GM19023 (cell line): Measurements from ENCODE around the gene RNH1.
A peak's percentile ranks its signal among the peaks of the same experiment; 100 is the strongest.

Experiments
- ATAC-seq: cut with Tn5 transposase; IDR thresholded peaks from one replicate; pipeline ENCODE4 v1.9.1; 2021; ENCODE audit warnings: mild to moderate bottlenecking, moderate library complexity; ENCODE audit not compliant: unreplicated experiment

RNH1 gene

GRCh38 chr11:537622-538430 is 30.8 kb upstream of the RNH1 start:
- no peak for ATAC-seq

- ATAC-seq: peak; percentile 40
These were observed 30.0 kb upstream of the RNH1 start, which contains the start of gene LRRC56 for GRCh38 chr11:536841-537621. TSS of gene LRRC56 (plus strand) at chr11:537527. CDS start at chr11:540685, 3,158 bp downstream.

DNA sequence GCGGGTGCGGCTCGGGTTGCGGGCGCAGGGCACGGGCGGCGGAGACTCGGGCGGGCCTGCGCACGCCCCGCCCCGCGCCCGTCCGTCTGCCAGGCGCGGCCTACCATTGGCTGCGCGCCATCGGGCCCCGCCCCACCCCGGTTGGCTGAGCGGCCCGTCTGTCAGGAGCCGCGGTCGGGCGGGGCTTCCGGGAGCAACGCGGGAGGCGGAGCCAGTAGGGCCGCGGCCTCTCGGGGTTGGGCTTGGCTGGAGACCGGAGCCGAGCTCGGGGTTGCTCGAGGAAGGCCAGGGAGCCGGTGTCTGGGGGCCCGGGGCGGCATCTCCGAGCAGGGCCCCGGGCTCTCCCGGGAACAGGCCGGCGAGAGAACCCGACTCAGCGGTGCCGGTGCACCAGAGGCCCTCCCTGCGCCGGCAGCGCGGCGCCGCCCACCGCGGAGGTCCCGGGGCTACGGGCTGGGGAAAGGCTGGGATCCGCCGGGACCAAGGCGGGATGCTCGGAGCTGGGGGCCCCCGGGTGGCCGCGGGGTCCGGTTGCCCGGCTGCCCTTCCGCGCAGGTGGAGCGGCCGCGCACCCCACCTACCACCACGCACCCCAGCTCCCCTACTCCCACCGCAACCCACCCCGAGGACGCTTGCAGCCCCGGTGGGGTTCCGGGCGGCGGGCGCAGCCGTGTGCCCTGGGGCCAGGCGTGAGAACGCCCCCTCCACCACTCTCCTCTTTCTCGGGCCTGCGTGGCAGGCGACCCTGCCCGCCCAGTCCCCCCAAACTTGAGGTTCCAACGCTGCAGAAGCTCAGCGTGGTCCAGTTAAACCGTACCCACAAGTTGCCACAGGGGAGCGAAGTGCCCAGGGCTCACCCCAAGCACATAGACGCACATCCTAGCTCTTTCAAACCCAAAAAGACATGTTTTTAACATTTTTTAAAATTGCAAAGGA is 28.7 kb upstream of the RNH1 start, which contains the start of gene HRAS:
Gene HRAS (minus strand): TSS at position 58 of the 936 bp plus-strand sequence.
- peak; percentile 75 for ATAC-seq

- peak; percentile 15 for ATAC-seq
These were observed 28.1 kb upstream of the RNH1 start for GRCh38 chr11:535210-535518.

DNA sequence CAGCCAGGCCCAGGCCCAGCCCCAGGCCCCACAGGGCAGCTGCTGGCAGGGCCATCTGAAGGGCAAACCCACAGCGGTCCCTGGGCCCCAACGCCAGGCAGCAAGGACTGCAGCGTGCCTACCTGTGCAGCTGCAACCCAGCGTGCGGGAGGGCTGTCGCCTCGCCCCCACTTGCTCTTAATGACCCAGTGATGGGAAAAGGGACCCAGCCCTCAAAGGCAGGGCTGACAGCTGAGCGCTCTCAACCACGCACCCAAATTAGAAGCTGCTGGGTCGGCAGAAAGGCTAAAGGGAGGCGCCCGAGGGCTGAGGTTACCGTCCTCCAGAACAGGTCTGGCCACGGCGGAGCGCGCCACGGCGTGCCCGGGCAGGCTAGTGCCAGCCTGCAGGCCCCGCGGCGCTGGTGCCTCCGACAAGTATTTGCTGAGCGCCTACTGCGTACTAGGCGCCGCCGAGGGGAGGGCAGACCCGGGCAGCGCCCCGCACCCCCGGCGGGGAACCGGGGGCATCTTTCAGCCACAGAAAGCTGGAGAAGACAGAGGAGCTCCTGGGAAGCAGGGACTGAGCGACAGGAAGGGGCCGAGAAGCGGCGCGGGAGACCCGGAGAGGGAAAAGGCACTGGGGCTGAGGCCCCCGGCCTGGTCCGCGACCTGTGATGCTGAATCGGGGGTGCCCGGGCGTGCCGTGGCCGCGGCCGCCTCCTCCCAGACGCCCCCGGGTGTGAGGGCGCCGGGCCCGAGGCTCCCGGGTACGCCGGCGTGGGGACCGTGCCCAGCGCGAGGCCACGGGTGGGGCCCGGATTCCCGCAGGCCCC is 27.6 kb upstream of the RNH1 start:
- no peak for ATAC-seq

GRCh38 chr11:533586-534395 is 26.7 kb upstream of the RNH1 start:
- ATAC-seq: no peak

GRCh38 chr11:532986-533585 is 26.0 kb upstream of the RNH1 start:
- no peak for ATAC-seq

DNA sequence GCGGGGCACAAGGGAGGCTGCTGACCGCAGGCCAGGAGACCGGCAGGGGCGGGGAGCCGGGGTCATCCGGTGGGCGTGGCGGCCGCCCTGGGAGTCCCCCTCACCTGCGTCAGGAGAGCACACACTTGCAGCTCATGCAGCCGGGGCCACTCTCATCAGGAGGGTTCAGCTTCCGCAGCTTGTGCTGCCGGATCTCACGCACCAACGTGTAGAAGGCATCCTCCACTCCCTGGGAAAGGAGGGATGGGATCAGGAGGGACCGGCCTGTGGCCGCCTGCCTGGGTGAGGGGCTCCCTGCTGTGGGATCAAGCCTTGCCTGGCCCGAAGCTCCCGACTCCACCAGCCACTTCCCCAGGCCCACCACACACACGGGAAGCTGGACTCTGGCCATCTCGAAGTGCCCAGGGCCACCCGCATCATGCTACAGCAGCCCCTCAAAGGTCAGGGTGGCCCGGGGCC is 25.5 kb upstream of the RNH1 start:
- no peak for ATAC-seq

GRCh38 chr11:531919-532526 is 25.0 kb upstream of the RNH1 start:
- ATAC-seq: no peak

- ATAC-seq: no peak
These were observed 24.2 kb upstream of the RNH1 start for GRCh38 chr11:530960-531831.

GRCh38 chr11:529728-530411 is 22.8 kb upstream of the RNH1 start:
- no peak for ATAC-seq

DNA sequence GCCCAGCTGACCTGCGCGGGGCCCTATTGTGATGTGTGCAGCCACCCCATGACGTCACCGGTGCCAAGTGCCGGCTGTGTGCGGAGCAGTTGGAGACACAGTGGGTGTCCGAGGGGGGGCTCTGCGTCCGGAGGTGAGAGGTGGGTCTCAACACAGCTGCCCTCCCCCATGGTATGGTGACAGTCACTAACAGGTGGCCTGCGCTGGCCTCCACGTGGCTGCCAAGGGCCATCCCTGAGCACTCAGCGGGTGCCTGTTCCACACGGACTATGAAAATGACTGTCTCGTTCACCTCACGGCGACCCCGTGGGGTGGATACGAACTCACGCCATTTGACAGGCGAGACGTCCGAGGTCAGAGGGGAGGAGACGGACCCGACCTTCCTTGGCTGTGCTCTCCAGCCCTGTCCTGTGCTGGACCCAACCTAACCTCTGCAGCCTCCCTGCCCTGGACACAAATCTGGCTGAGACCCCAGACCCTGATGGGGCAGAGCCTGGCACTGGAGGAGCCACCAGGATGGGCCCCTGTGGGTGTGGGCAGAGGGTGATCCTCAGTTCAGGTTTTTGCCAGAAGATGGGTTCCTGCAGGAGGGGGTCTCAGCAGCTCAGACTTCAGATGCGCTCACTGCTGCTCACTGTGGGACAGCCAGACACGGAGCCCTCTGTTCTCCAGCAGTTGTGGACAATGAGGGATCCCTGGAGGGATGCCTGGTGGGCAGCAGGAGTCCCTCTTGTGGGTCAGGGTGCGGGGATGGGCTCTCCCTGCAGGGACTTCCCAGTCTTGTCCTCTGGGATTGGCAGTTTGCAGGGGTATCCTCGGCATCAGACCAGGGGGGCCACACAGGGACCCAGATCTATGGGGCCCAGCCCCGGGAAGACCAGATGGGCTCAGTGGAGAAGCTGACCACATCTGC is 22.0 kb upstream of the RNH1 start:
- ATAC-seq: no peak

- ATAC-seq: no peak
These were observed 21.2 kb upstream of the RNH1 start for GRCh38 chr11:528166-528814.

GRCh38 chr11:526192-526591 is 19.1 kb upstream of the RNH1 start:
- ATAC-seq: no peak

- no peak for ATAC-seq
These were observed 14.2 kb upstream of the RNH1 start for GRCh38 chr11:521177-521688.
